ENCODE measurements around the gene CLIC4. TPM values are rescaled to one million over a fixed set of nuclear protein-coding genes. Genes with fewer than 3 reads are reported as not detected.

CLIC4 gene
- total RNA-seq, 1 donor: 544 TPM

DNA sequence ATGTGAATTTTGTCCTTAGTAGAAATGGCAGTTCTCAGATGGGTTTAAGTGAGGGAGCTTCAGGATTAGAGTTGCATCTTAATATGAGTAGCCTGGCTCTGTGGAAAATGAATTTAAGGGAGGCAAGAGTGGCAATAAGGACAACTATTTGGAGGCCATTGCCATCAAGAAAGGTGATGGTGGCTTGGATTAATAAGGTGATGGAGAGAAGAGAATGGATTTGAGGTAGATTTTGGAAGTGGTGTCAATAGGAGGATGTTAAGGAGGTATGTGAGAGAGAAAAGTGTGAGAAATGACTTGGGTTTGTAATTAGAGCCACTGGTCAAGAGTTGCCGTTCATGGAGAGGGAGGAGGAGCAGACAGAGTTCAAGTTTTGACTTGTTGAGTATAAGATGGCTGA, 16.3 kb downstream of the CLIC4 start:
- no peak for DNase-seq (ENCODE audit: low read depth)
- H3K4me3 ChIP-seq (ENCODE audit: low read depth, low read length): no peak overlapping the region
- TF ChIP-seq, protein P1, sequence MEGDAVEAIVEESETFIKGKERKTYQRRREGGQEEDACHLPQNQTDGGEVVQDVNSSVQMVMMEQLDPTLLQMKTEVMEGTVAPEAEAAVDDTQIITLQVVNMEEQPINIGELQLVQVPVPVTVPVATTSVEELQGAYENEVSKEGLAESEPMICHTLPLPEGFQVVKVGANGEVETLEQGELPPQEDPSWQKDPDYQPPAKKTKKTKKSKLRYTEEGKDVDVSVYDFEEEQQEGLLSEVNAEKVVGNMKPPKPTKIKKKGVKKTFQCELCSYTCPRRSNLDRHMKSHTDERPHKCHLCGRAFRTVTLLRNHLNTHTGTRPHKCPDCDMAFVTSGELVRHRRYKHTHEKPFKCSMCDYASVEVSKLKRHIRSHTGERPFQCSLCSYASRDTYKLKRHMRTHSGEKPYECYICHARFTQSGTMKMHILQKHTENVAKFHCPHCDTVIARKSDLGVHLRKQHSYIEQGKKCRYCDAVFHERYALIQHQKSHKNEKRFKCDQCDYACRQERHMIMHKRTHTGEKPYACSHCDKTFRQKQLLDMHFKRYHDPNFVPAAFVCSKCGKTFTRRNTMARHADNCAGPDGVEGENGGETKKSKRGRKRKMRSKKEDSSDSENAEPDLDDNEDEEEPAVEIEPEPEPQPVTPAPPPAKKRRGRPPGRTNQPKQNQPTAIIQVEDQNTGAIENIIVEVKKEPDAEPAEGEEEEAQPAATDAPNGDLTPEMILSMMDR (IDR thresholded peaks at IDR 0.05; ENCODE audit: insufficient read depth, low read depth, low read length): no peak

DNA sequence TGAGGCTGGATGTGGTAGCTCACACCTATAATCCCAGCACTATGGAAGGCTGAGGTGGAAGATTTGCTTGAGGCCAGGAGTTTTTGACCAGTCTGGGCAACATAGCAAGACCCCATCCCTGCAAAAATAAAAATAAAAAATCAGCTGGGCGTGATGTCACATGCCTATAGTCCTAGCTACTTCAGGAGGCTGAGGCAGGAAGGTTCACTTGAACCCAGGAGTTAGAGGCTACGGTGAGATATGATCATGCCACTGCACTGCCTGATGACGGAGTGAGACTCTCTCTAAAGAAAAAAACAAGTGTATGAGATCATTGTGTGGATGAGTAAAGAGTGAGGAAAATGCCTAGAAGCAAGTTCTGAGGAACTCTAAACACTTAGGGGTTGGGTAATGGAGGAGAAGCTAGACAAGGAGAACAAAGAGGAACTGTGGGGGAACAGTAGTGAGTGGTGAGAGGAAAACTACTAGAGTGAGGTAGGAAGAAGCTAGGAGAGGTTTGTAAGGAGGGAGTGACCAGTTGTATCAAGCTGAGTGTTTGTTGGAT, 17.0 kb downstream of the CLIC4 start:
- TF ChIP-seq, protein P1 (IDR thresholded peaks at IDR 0.05; ENCODE audit: insufficient read depth, low read depth, low read length): no peak

DNA sequence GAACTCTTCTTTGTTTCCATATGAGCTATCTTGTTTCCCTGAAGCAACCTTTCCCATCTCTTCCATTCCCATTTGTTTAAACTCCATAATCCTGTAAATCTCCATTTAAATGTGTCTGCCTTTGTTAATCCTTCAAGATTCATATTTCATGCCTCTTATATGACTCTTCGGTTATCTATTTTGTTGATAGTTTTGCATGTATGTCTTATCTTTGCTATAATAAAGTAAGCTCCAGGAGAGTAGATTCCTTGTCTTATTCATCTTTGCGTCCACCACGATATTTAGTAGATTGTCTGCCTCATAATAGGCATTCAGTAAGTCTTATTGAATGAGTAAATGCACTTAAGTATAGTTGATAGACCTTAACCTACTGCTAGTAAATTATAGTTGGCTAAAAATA, 18.4 kb downstream of the CLIC4 start:
- H3K4me3 ChIP-seq (ENCODE audit: low read depth, low read length): no peak overlapping the region
- peak; percentile 79 for DNase-seq (ENCODE audit: low read depth)
- TF ChIP-seq, protein P1 (IDR thresholded peaks at IDR 0.05; ENCODE audit: insufficient read depth, low read depth, low read length): no peak

More for the DNA sequence above, 17.0 kb downstream of the CLIC4 start:
- H3K4me3 ChIP-seq (ENCODE audit: low read depth, low read length): no peak overlapping the region
- DNase-seq (ENCODE audit: low read depth): no peak

DNA sequence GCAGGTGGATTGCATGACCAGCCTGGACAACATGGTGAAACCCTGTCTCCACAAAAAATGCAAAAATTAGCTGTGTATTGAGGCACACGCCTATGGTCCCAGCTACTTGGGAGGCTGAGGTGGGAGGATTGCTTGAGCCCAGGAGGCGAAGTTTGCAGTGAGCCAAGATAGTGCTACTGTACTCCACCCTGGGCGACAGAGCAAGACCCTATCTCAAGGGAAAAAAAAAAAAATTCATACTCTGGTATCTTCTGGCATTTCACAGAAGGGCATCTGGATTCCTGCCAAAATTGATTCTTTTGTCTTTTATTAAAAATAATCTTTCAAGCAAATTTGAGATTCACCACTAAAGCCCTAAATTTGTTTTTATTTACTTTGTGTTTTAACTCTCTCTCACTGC, 19.2 kb downstream of the CLIC4 start:
- no peak for DNase-seq (ENCODE audit: low read depth)
- TF ChIP-seq, protein P1 (IDR thresholded peaks at IDR 0.05; ENCODE audit: insufficient read depth, low read depth, low read length): no peak
- H3K4me3 ChIP-seq (ENCODE audit: low read depth, low read length): no peak overlapping the region

DNA sequence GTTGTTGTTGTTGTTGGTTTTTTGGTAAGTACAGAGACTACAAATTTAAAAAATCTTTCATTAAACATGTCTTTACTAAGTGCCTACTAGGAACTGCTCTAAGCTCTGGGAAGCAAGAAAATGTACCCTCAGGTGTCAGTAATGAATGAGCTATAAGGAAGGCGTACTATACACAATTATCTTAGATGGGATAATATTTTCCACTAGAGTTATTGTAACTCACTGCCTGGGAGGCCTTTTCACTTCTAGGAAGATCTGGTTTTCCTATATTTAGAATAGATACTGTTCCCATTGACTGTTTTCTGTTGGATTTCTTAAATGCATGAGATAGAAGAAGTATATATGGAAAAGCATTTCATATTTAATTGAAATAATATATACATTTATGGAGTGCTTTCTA, 19.6 kb downstream of the CLIC4 start:
- no peak for DNase-seq (ENCODE audit: low read depth)
- TF ChIP-seq, protein P1 (IDR thresholded peaks at IDR 0.05; ENCODE audit: insufficient read depth, low read depth, low read length): no peak
- no peak overlapping the region for H3K4me3 ChIP-seq (ENCODE audit: low read depth, low read length)

DNA sequence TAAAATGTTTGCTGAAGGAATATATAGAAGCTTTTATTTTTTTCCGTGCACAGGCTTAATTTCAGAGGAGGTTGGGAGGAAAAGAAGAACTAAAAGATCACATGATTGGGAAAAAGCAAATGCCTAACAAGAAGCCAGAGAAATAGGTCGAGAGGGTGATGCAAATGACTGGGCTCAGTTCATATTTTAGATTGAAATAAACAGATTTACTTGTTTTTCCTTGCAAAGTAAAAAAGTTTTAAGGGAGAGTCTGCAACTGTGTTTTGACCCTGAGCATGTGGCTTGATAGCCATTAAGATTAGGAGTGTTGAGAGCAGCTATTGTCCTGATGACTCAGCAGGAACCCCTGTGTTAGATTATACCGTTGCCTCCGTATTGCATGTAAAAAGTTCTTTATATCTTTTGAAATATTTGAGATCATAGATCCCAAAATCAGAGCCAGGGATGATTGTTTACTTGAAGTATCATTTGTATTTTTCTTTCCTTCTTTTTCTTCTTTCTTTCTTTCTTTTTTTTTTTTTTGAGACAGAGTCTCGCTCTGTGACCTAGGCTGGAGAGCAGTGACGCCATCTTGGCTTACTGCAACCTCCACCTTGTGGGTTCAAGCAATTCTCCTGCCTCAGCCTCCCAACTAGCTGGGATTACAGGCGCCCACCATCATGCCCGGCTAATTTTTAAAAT, 20.2 kb downstream of the CLIC4 start:
- no peak overlapping the region for H3K4me3 ChIP-seq (ENCODE audit: low read depth, low read length)
- TF ChIP-seq, protein P1 (IDR thresholded peaks at IDR 0.05; ENCODE audit: insufficient read depth, low read depth, low read length): no peak
- DNase-seq (ENCODE audit: low read depth): peak; percentile 89
